Limb (tissue), 2 donors: ENCODE measurements around the gene PDCD1.

Experiments
- DNase-seq, 2 donors: peaks; one replicate each; pipeline ENCODE4 v3.0.0-alpha.2; 2016; ENCODE audit errors: extremely low spot score in 2 of 2

Gene PDCD1

DNA sequence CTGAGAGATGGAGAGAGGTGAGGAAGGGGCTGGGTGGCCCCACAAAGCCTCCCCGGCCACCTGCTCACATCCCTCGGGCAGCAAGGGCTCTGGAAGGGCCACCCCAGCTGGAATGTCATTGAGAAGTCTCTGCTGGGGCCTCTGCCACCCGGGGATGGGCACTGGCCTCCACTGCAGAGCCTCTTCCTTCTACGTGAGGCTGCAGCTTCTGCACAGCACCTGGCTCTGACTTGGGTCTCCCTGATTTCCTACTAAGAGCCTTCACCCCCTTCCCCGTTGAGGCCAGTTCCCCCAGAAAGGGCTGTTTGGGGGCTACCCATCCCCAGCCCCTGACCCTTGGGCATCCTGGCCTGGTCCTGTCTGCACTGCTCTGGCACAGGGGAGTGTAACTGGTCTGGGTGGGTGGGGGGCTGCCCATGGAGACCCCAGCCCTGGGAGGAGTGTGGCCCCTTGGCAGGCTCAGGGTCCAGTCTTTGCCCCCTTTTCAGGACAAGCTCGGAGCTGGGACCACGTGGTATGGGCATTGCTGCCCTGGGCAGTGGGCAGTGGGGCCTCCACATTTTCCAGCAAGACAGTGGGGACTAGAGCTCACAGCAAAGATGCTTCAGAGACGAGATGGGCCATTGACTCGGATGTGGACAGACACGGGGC lies 5.6 kb downstream of the PDCD1 start:
- DNase-seq: peak in 1 of 2 donors; percentile 14

DNA sequence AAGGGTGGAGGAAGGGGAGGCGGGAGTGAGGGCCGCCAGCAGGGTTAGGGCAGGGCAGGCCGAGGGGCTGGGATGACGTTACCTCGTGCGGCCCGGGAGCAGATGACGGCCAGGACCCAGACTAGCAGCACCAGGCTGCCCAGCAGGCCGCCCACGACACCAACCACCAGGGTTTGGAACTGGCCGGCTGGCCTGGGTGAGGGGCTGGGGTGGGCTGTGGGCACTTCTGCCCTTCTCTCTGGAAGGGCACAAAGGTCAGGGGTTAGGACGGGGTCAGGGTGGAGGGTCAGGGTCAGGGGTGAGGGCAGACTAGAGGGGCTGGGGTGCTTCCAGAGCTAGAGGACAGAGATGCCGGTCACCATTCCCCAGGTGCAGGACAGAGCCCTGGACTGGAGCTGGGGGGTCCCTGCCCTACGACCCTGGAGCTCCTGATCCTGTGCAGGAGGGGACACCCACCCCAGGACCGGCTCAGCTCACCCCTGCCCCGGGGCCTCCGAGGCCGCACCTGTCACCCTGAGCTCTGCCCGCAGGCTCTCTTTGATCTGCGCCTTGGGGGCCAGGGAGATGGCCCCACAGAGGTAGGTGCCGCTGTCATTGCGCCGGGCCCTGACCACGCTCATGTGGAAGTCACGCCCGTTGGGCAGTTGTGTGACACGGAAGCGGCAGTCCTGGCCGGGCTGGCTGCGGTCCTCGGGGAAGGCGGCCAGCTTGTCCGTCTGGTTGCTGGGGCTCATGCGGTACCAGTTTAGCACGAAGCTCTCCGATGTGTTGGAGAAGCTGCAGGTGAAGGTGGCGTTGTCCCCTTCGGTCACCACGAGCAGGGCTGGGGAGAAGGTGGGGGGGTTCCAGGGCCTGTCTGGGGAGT lies 6.3 kb downstream of the PDCD1 start:
- DNase-seq: peak in 1 of 2 donors; percentile 24

DNA sequence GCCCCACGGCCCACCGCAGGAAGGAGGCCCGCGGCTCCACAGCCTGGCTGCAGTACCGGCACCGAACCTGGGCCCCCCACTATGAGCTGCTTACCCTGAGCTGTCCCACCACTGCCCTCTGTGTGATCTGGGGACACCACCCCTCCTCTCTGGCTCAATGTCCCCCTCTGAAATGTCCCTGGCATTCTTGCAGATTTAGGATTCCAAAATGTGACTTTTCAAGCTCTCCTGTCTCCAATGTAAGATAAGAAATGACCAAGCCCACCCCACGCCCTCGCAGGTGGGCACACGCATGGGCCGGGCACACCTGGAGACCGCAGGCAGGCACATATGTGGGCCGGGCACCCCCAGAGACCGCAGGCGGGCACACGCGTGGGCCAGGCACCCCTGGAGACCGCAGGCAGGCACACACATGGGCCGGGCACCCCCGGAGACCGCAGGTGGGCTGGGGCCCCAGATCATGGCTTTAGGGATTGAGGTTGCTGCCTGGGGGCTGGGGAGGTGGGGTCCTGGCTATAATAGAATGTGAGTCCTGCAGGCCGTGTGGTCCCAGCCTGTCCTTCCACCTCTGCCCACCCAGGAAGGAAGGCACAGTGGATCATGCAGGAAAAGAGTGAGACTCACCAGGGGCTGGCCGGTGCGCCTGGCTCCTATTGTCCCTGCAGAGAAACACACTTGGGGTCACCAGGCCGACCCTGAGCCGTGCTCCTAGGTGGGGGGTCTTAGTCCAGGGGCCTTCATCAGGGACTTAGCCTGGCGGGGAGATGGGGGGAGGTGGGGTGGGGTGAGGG lies 7.2 kb downstream of the PDCD1 start:
- no peak for DNase-seq

DNA sequence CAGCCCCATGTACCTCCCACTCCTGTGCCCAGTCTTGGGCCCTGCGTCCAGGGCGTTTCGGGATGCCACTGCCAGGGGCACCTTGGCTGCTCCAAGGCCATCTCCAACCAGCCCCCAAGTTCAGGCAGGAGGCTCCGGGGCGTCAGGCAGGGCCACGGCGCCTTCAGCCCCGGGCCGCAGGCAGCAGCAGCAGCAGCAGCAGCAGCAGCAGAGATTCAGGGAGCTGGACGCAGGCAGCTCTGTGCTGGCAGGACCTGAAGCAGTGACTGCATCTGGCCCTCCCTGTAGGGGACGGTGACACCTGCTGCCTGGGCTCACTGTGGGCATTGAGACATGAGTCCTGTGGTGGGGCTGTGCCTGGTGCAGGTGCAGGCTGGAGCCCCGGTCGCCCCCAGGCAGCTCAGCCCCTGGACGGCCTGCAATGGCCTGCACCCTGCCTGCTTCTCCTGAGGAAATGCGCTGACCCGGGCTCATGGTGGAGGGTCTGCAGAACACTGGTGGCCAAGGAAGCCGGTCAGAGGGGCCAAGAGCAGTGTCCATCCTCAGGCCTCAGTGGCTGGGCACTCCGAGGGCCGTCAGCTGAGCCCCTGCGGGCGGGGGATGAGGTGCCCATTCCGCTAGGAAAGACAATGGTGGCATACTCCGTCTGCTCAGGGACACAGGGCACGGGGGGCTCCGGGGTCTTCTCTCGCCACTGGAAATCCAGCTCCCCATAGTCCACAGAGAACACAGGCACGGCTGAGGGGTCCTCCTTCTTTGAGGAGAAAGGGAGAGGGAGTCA lies 8.0 kb downstream of the PDCD1 start:
- DNase-seq: no peak

DNA sequence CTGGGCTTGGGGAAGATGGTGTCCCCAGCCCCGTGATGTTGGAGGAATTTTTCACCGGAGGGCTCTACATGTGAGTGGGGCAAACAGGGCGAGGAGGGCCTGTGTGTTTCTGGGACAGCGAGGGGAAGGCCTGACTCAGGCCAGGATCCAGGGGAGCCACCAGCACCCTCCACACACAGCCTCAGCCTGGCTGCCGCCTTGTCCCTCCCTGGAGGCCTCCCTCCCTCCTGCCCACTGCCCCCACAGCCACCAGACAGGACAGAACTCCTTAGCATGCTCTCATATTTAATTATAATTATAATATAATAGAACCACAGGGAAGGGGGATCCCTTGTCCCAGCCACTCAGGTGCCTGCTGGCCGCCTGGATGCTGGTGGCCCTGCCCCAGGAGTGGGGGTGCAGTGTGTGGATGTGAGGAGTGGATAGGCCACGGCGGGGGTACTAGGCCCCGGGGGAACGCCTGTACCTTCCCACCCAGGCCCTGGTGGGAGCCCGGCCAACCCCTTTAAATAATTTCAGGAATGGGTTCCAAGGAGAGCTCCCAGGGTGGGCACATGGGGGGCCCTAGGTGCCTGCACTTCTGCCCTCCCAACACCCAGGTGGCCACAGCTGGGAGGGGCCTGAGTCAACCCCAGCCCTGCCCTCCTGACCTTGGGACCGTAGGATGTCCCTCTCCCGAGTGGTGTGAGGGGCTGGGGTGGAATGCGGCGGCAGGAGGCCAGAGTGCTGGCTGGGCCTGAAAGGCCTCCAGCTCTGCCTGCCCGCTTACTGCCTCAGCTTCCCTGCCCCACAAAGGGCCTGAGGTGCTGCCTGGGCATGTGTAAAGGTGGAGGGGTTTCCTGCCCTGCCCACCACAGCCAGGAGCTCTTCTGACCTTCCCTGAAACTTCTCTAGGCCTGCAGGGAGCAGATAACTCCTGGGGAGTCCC lies 8.8 kb downstream of the PDCD1 start:
- no peak for DNase-seq

DNA sequence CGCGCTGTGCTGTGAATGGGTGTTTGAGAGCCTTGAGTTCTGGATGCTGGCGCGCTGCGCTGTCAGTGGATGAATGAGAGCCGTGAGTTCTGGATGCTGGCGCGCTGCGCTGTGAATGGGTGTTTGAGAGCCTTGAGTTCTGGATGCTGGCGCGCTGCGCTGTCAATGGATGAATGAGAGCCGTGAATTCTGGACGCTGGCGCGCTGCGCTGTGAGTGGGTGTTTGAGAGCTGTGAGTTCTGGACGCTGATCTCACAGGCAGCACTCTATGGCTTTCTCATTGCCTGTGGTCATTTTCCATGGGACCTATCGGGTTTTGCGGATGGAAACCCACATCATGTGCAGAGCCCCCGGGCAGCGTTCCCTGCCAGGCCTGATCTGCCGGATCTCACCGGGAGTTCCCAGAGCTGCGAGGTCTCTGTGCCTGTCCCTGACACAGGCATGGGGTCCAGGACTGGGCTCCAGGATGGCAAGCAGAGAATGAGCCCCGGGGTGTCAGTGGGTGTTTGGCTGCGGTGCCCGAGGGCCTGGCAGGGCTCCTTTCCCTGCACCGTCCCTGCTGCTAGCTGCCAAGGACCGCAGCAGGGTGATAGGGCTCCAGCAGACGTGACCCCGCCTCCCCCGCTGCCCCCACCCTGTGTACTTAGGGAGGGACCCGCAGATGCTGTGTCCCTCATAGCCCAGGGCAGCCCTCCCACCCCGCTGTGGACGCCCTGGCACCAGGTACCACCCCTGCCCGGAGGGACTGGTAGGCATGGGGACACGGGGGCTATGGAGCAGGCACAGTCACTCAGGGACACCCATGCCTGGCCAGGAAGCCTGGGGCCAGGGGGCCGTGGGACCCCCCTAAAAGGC lies 9.7 kb downstream of the PDCD1 start:
- no peak for DNase-seq

DNA sequence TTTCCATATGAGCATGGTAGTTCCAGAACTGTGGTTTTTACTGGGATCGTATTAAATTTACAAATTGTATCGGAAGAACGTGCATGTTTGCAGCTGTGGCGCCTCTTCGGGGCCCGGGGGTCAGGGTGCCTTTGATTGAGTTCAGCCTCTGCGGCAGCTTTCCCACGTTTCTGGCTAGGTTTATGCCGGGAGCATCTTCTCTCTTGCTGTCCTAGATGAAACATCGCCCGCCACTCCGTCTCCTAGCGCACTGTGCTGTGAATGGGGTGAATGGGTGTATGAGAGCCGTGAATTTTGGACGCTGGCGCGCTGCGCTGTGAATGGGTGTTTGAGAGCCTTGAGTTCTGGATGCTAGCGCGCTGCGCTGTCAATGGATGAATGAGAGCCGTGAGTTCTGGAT lies 12.3 kb downstream of the PDCD1 start:
- no peak for DNase-seq

DNA sequence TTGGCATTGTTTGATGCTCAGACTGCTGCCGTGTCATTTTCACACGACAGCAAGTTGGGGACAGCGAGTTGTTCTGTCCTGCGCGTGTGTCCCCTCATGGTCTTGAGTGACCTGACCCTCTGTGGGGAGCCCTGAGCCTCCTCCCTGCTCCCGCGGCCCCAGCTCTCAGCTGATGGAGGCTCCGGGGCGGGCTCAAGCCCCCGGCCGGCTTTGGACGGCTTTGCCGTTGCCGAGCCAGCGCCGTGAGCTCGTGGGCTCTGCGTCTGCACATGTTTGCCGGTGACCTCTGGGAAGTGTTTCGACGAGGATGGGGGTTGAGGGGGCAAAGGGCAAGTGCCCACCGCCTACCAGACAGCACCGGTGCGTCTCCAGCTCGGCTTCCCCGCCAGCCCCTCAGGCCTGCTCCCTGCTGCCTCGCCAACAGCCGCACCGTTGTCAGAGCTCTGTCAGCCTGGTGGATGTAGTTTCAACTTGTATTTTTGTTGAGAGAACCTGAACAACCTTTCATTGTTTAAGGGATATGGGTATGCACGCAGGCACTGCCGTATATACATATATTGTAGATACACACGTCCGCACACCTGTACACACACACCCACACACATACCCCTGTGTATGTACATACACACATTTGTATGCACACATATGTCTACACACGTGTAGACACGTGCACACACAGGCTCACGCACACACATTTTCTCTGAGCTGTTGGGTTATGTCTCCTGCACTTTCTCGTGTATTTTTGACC lies 13.7 kb downstream of the PDCD1 start:
- no peak for DNase-seq

DNA sequence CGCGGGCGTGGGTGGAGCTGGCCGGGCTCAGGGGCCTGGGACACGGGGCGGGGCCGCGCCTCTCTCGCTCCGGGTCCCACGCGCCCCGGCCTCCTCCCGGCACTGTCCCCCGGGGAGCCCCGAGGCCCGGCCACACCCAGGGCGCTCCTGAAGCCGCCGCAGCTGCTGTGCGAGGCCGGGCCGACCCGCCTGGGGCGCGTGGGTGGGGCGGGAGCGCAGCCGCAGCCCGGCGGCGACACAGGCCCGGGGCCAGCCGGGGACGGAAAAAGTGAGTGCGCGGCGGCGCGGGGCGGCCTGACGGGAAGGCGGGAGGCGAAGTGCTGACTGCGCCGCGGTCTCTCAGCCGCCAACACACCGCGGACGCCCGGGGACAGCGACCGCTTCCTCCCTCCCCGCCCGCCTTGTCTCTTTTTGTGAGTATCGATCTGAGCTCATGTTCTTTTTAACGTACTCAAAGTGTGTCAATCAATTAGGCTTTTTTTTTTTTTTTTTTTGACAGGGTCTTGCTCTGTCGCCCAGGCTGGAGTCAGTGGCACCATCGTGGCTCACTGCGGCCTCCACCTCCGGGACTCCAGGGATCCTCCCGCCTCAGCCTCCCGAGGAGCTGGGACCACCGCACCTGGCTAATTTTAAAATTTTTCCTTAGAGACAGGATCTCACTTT lies 14.5 kb downstream of the PDCD1 start:
- DNase-seq: peak; percentile 70 to 84

DNA sequence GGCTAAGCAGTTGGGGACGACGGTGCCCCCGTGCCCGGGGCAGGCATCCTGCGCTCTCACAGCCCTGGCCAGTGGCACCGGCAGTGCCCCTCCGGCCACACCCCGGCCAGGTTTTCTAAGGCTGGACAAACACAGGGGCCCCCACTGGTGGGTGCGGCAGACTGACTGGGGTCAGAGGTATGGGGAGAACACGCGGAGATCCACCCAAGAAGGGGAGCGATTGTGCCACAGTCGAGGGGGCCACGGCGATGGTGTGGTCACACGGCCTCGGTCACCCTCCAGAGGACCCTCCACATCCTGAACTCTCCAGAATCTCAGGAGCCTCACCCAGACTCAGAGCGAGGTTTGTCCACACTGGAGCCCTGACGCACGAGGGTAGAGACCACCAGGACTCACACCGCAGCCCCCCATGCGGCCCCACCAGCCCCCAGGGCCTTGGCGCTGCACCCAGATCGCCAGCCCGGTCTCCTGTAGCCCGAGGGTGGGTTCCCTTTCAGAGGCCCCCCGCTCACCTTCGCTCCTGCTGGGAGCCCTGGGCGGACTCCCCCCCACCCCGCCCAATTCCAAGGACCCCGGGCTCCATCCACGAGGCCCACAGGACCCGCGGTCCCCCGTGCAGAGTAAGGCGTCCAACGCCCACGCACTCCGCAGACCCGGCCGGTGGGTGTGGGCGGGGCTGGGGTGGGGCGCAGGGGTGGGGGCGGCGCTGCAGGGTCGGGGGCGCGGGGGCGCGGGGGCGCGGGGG lies 15.2 kb downstream of the PDCD1 start:
- no peak for DNase-seq

DNA sequence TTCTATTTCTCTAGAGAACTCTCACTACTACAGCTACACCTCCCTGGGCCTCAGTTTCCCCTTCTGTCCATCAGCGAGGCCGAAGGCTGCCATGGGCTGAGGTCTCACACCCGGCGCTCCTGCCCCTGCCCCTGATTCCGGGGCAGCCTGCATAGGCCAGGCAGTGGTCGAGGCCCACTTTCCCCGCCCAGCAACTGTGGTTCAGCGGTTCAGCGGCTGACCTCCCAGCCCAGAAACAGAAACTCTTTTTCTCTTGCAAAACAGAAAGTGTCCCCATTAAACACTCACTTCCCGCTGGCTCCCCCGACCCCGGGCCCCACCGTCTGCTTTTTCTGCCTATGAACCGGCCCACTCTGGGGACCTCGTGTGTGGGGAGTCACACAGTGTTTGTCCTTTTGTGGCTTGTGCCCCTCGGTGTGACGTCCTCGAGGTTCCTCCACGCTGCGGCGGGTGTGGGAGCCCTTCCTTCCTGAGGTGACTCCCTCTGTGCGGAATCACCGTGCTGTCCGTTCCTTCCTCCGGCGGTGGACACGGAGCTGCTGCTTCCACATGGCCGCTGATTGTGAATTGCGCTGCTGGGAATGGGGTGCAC lies 16.0 kb downstream of the PDCD1 start:
- DNase-seq: no peak

DNA sequence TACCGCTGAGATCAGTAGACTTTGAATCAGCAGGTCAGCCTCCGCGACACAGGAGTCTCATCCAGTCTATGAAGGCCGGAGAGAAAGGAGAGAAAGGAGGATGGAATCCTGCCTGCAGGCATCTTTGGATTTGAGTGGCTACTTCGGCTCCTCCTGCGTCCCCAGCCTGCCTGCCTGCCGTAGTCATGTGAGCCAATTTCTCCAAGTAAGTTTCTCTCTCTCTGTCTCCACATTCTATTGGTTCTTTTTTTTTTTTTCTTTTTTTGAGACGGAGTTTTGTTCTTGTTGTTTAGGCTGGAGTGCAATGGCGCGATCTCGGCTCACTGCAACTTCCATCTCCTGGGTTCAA lies 16.7 kb downstream of the PDCD1 start:
- no peak for DNase-seq

DNA sequence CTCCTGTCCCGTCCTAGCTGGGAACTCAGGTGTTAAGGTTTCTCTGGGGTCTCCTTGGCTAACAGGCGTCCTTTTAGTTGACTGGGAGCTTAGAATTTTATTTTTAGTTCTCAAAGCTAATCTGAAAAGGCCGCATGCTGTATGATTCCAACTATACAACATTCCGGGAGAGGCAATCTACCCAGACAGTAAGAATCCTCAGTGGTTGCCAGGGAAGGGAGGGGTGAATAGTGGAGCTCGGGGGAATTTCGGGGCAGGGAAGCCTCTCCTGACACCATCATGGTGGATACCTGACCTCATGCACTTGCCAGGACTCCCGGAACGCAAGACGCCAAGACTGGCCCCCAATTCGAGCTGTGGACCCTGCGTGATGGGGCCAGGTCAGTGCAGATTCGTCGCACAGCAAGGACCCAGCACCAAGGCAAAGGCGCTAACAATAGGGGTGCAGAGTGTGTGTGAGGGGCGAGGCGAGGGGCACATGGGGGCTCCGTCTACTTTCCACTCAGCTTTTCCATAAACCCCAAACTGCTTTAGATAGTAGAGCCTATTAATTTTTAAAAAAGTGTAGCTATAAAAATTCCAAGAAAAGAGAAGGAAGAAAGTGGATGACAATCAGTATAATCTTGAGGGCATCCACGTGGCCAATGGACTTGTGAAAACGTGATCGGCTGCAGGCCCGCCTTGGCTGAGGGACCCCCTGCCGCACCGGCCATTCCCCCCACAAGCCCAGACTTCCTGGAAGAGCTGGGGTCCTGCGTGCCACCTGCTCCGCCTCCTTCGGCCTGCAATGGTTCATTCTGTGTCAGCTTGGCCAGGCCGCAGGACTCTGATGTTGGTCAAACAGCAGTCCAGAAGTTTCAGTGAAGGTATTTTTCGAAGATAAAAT lies 17.3 kb downstream of the PDCD1 start:
- DNase-seq: no peak

DNA sequence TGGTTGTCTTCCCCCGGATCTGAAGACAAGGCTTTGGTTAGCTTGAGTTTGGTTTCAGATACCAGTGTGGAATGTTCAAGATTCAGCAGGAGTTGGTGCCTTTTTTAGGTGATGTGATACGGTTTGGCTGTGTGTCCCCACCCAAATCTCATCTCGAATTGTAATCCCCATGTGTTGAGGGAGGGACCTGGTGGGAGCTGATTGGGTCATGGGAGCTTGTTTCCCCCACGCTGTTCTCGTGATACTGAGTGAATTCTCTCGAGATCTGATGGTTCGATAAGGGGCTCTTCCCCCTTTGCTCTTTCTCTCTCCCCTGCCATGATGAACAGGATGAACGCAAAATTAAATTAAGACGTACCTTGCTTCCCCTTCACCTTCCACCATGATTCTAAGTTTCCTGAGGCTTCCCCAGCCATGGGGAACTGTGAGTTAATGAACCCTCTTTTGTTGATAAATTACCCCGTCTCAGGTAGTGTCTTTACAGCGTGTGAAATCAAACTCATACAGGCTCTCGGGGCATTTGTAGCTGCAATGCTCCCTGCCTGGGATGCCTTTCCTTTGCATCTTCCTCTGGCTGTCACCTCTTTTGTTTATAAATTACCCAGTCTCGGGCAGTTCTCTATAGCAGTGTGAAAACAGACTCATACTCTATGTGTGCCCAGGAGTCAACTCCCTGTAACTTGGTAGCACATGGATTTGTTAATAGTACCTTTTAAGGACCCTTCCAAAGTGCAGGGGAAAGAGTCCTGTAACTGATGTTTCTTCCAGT lies 21.3 kb downstream of the PDCD1 start:
- no peak for DNase-seq

DNA sequence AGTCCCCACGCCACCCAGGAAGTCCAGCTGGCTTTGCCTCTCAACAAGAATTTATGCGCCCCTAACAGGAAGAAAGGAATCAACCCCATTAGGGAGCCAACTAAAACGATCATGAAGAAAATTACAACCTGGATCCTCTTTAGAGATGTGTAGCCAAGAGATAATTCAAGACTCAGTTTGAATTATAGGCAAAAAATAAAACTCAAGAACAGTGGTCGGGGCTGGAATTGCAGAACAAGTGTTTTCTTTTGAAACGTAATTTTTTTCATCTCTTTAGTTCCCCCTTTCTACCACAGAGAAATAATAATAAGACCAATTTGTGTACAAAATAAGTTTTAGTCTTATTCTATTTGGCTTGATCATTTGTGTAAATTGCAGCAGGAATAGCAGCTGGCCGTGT lies 22.4 kb downstream of the PDCD1 start:
- no peak for DNase-seq
